Fibroblast of skin of left quadriceps (primary cell): ENCODE data around the gene BBS12.

Experiments
- DNase-seq, 2 experiments: peaks; one replicate each; pipeline ENCODE4 v3.0.0-alpha.2; 2013; ENCODE audit warnings: low read depth in 2 of 2

The BBS12 gene

DNA sequence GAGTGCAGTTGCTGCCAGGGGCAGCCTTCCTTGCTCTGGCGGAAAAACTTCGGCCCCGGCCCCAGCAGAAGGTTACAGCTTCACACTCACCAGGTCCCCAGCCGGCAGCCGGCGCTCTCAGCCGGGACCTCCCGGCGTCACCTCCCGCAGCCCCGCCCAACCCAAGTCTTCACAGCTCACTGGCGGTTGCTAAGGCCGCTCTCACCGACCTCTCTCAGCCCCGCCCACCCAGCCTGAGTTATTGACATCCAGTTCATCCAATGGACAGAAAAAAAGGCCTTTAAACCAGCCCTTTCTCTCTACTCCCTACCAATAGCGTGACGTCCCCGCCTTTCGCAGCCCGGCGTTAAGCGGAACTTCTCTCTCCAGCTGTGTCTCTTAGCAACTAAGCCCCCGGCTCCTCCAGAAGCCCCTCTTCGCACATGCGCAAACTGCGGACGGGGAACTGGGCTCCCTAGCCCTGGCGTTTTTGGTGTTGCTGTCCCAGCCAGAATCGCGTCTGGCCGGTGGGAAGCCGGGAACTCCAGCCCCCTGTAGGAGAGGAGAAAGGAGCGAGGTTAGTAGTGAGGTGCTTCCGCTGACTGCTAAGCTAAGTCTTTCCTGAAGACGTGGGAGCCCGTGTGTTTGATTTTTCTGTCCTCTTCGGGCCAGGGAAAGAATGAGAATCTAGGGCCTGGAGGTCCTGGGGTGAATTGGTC lies at the start of gene BBS12:
Gene BBS12 (plus strand): TSS at position 376 of the 698 bp plus-strand sequence. CDS start 9,189 bp downstream, outside the sequence.
- peak; percentile 100 for DNase-seq

DNA sequence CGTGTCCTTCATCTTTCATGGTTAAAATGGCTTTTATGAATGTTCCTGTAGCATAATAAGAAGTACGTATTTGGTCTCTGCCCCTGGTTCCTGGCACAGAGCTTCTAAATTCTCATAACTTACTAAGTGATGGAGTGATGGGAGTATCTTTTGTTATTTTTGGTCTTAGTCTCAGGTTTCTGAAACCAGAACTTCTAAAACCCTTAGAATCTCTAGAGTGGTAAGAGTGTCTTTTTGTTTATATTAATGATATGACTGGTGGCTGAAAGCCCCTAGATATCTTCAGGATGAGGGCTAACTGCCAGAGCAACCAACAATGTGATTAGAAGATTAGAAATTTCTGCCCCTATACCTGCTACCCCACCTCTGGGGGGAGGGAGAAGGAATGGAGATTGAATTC lies 45.8 kb upstream of the BBS12 start:
- no peak for DNase-seq

DNA sequence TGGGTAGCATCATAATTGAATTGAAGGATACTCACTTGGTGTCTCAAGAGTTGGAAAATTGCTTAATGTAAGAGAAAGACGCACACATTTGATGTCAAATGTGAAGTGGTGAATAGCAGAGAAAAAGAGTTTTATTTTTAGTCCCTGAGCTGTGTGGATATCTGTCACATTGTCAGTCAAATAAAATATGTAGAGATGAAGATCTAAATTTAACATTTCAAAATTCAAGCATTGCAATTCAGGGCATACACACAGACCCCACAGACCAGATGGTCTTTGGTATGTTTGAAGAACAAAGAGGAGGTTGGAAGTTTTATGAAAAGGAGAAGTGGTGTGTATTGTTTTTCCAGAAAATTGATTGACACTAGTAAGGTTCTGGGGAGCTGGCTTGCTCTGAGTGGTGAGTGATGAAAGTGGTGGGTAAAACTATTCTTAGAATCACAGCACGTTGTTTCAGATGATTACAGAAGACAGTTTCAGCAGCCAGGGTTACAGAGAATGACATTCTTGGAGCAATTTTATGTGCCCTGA lies 44.9 kb upstream of the BBS12 start:
- DNase-seq = no peak

DNA sequence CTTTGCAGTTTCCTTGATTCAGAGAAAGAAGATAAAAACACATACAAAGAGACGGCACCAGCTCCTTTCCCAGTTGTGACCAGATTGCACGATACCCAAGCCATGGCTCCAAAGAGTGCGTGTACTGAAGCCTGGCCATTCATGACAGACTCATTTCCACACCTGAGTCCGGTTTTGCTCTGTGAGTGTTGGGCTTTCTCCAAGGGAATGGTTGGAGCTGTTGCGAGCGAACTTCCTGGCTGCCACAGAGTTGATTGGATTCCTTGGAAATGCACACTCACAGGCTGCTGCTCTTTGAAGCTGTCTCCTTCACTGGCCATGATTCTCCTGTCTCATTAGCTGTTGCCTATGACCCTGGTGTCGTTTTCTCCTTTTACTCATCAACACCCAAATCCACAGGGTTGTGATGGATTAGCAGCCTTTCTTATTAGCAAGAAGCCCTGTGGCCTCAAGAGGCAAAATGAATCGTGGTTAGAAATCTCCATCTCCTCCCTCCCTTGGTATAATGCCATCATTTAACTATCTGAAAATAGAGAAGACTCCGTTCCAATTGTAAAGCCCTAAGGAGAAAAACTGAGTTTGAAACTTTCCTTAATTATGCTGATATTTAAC lies 43.9 kb upstream of the BBS12 start:
- DNase-seq = no peak

DNA sequence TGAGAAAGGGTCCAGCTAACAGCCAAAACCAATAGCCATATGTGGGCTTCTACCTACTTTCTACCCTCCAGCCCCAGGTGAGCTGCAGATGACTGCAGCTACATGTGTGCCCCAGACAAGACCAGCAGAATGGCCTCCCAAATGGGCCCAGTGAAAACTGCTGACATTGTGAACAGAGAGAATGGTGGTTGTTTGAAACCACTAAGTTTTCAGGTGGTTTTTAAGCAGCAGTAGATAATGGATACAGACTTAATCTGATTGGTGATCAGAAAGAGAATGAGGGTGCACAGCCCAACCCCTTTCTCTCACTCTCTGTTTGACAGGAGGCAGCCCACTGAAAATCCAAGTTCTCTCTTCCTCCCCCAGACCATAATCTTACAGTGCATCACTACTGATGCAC lies 42.5 kb upstream of the BBS12 start:
- DNase-seq = no peak

DNA sequence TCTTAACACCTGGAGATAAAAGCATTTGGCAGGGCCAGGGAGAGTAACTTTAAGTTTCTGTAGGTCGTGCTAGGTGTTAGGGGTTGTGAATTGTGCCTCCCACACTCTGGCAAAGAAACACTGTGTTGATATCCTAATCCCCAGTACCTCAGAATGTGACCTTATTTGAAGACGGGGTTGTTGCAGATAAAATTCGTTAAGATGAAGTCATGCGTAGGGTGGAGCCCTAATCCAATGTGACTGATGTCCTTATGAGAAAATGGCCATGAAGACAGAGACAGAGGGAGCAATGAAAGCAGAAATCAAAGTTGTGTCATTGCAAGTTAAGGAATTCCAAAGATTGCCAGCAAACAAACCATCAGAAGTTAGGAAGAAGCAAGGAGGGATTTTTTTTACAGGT lies 40.5 kb upstream of the BBS12 start:
- no peak for DNase-seq

DNA sequence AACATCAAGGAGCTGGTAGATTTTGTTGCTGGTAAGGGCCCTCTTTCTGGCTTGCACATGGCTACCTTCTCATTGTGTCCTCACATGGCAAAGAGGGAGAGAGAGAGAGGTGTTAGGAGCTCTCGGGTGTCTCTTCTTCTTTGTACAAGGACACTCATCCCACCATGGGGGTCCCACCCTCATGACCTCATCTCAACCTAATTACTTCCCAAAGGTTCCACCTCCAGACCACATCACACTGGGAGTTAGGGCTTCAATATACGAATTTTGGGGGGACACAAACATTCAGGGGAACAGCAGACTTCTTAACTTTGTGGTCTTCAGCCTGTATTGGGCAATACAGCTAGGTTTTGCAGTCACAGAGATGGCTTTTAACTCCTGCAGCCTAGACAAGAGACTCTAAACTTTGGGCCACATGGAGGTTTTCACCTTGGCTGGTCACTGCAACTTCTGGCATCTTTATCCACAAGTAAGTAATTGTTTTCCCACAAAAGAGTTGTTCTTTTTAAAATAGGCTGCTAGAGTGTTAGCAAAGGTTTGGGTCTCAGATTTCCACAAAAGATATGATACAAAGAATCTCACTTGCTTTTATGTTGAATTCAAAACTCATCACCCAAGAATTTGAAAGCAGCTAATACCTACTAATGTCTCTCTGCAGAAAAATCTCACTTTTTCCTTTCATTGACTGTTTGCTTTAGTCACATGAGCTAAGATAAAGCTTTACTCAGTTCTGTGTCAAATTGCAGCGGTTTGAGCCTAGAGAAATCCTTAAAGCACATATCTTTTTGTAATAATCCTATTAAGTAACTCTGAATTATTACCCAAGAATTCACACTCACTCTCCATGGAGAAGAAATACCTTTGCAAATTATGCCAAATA lies 39.6 kb upstream of the BBS12 start:
- no peak for DNase-seq

DNA sequence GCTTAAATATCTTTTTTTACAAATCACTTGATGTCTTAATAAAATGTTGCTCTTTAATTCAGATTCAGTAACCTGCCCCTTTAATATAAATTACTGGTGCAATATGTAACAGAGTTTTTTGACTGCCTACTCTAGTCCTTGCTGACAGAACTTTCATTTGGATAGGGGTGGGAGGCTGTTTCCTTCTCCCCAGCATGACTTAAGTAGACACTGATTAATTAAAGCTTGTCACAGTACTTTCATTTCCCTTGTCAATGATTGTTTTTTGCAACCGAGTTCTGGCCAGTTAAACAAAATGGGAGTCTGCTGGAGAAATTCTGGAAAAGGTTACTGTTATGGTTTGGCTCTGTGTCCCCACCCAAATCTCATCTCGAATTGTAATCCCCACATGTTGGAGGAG lies 37.3 kb upstream of the BBS12 start:
- DNase-seq = no peak

DNA sequence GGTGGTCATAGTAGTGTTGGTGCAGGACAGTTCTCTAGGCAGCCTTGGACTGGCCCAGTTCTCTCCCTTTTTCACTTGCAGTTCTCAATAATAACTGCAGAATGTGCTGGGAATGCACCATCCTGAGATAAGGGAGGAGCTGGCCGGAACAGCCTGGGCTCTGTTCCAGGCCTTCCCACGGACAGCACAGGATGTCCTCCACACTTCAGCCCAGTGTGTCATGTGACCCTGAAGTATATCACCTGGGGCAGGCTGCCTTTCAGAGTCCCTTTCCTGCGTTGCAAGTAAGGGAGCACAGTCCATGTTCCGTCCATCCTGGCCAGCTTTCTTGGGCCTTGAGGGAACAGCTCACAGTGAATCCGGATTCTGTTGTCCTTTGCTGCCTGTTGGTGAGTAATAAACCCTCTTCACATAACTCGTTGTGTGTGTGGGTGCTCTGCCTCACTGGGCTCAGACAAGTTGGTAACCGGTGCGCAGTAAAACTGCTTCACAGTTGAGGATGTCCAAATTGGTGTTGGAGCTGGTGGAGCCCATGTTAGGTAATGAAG lies 32.3 kb upstream of the BBS12 start:
- no peak for DNase-seq

DNA sequence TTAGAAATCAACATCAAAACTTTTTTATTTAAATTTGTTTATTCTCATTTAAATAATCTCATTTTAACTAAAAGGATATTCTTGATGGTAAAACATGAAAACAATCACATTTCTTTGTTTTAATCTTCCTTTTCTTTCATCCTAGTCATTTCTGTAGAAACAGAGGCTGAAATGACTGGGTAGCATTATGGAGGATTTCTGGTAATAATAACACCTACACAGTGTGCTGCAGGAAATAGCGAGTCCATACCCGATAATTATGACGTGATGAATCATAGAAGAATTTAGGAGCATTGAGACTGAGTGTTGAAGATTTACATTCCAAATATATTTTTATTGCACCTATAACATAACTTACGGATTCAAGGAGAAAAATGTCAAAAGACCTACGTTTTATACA lies 31.4 kb upstream of the BBS12 start:
- no peak for DNase-seq

DNA sequence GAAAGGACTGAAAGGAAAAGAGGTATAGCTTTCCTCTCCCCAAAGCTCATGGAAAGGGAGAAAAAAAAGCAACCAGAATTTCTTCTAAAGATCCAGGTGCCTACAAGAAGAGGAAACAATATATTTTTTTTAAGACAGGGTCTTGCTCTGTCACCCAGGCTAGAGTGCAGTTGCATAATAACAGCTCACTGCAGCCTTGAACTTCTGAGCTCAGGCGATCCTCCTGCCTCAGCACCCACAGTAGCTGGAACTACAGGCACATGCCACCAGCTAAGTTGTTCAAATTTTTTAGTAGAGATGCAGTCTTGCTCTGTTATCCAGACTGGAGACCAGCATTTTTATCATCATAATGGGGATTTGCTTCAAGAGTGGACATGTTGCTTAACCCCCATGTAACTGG lies 30.5 kb upstream of the BBS12 start:
- DNase-seq = no peak

DNA sequence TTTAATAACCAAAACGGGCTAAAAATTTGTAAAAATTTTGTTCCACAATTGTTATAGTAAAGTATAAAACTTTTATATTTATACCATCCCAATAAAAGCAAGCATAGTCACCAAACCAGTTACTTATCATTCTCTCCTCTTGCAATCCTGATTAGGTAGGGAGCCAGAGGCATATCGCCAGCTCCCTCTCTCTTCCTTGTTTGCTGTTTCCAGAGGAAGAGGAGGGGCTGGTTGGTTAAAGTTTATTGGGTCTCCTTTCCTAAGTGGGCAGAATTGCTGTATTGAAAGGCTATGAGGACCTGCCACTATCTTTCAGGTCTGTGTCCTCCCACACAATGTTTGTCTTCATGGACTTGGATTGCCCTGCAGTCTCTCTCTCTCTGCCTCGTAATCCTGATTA lies 29.6 kb upstream of the BBS12 start:
- DNase-seq = no peak

DNA sequence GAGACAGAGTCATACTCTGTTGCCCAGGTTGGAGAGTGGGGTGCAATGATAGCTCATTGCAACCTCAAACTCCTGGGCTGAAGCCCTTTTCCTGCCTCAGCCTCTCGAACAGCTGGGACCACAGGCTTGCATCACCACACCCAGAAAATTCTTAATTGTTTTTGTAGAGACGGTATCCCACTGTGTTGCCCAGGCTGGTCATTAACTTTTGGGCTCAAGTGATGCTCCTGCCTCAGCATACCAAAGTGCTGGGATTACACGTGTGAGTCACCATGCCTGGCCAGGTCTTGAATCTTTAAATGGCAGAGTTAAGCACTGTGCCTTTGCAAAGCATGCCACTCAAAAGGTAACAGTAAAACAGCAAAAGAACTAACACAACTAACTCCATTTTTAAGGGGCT lies 28.6 kb upstream of the BBS12 start:
- no peak for DNase-seq

DNA sequence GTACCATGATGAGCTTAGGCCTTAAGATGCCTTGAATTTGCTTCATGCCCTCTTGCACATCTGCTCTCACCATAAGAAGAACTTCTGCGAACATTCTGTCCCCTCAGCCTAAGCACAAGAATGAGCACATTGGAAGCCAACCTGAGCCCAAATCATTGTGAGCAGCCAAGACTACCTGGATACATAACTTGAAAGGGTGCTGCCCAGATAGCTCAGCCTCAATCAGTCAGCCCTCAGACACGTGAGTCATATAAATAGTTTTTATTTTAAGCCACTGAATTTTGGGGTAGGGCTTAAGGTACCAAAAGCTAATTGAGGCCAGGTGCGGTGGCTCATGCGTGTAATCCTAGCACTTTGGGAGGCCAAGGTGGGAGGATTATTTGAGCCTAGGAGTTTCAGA lies 27.5 kb upstream of the BBS12 start:
- no peak for DNase-seq

DNA sequence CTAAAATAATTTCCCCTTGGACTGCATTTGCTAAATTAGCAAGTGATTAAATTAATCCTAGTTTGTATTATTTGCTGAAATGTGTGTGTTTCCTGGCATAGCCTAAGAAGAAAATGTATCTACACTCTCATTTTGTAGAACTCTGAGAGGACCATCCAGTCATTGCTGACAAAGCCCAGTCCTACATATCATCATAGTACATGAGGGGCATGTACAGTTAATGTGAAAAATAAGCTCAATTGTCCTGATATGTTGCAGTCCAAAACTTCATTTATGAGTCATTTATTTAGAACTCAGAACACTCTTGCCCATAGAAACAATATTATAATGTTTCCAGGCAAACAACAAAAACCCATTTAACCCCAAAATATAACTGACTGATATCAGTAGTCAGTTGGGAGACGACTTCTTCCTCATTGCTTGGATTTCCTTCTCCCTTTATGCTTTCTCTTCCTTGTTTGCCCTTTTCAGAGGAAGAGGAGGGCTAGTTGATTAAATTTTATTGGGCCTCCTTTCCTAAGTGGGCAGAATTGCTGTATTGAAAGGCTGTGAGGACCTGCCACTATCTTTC lies 26.9 kb upstream of the BBS12 start:
- no peak for DNase-seq

DNA sequence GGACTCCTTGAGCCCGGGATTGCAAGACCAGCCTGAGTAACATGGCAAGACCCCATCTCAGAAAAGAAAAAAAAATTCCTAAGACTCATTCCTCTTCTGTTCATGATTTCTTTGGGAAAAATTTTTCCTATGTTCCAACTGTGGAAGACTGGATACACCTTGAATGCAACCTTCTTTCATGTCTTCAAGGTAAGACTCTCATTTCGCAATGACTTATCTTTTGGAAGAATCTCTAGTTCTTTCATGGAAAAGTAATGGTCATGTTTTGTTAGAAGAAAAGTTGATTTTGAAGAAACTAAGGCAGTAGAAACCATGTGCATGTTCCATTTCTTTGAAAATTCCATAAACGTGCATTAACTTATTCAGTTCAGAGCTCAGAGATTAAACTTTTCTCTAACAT lies 26.0 kb upstream of the BBS12 start:
- no peak for DNase-seq

DNA sequence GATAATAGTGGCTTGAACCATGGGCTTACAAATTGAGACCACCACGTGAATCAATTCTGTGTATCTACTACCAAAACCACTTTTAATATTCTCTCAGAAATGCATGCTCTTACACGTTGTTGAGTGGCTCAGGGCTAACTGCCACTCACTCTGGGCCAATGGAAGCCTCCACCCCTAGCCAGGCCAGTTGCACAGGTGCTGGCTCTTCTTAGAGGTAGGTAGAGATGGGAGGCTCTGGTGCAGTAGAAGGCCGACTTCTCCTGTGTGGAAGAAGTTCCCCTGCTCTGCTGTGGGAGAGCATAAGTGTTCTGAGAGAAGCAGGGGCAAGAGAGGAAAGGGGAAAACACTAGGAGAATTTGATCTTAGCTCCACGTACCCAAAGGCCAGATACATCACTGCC lies 25.0 kb upstream of the BBS12 start:
- no peak for DNase-seq

DNA sequence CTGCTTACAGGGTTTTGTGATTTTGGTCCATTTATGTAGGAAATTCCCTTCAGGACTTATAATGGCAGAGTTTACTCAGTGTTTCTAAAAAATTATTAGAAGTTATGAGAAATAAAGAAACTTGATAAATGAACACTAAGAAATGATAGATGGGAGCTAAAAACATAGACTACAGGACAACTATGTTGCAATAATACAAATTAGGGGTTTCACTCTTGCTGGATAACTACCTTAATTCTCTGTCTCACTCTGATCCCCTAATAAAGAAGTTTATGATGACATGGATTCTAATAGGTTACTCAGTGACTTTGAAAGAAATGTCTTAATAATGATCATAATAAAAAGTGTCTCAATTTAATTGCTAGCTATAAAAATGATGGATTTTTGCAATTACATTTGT lies 23.3 kb upstream of the BBS12 start:
- no peak for DNase-seq

DNA sequence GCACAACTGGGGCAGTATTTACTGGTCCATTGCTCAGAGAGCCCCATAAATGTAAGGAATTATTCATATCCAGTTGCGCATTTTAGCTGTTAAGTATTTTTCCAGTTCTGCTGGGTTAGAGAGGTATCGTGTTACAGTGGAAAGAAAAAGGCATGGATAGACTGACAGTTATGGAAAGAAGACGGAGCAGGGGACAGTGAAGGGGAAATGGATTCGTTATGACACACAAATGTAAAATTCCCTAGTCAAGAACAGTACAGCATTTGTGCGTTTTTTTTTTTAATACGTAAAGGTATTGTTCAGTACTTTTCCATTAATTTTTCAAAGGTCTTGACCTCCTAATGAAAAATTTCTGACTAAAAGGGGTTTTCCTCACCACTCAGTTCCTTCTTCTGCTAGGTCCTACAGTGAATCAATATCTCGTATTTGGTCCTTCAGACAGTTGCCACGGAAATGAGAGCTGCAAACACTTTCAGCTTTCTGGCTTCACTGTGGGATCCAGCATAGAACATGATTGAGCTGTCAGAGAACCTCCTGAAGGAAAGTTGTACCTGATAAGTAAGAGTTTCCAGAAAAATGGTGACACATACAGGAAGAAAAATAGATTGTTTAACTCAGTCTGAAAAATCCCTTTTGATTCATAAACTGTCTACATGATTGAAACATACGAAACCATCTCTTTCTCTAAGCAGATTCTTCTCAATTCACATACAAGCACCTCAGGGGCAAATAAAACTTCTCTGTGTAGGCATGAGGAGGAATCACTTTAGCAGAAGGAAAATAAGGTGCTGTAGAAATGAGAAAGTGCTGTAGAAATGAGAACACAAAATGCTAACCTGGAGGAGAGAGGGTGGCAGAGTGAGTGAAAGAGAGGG lies 21.8 kb upstream of the BBS12 start:
- DNase-seq = no peak

DNA sequence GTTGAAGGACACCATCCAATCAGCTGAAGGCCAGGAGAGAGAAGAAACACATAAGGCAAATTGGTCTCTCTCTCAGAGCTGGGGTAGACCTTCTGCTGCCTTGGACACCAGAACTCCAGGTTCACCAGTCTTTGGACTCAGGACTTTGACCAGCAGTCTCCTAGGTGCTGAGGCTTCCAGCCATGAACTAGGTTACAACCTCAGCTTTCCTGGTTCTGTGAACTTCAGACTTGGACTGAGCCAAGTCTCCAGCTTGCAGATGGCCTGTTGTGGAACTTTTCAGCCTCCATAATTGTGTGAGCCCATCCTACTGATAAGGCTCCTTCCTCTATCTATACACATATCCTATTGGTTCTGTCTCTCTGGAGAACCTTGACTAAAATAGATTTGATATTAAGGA lies 20.6 kb upstream of the BBS12 start:
- DNase-seq = no peak

DNA sequence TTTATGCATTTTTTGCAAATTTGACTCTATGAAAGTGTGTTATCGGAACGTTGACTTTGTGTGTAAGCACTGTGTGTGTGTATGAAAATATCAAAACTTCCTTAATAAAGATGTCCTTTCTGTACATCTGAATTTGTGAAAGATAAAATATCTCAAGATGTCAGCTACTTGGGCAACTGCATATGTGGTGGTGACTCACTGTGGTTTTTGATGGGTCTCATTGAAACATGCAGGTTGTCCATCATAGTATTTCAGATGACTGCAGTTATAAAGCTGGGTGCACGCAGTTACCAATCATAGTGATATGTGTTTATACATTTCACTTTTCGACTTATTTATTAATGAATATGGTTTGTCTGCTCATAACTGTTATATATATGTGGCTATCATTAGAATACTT lies 19.7 kb upstream of the BBS12 start:
- DNase-seq = no peak
